GM21381 (cell line): ENCODE results near the gene TRMO.
"Not testable (repeated sequence)": the region's sequence is repeated elsewhere in the genome, so short reads cannot be mapped to it uniquely, and the experiment has no call there.

Source experiments
- ATAC-seq: cut with Tn5 transposase; IDR thresholded peaks from one replicate; pipeline ENCODE4 v1.9.1; 2021; ENCODE audit warnings: mild to moderate bottlenecking, moderate library complexity; ENCODE audit not compliant: unreplicated experiment

TRMO gene, protein sequence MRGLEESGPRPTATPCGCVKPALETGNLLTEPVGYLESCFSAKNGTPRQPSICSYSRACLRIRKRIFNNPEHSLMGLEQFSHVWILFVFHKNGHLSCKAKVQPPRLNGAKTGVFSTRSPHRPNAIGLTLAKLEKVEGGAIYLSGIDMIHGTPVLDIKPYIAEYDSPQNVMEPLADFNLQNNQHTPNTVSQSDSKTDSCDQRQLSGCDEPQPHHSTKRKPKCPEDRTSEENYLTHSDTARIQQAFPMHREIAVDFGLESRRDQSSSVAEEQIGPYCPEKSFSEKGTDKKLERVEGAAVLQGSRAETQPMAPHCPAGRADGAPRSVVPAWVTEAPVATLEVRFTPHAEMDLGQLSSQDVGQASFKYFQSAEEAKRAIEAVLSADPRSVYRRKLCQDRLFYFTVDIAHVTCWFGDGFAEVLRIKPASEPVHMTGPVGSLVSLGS

DNA sequence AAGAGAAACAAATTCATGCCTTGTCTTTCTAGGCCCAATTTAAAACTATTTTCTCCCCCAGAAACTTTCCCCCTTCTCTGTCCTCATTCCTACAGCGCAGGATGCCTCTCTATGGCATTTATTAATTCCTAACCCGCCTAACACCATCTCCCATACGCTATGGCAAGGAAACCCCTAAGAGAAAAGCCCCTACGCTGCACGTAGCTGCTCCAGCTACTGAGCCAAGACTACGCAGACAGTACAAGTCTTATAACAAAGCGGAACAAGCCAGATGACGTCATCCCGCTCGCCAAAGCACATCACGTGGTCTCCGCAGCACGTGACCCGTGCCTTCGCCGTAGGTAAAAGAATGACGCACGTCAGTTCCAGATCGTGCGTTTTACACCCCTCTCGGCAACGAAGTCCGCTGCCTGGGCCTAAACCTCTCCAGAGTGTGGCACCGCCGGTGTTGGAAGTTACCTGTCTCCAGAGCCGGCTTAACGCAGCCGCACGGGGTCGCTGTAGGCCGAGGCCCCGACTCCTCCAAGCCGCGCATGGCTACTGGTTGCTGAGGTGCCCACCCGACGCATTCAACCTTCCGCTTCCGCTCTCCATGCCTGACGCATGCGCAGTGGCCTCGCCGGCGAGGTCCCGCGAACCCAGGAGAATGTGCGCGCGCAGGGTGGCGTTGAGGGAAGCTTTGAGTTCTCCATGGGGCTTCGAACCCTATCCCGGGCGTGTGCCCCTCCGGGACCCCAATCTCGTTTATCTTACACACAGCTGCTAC is at the start of gene TRMO:
TSS of gene TRMO (minus strand) at position 542 of the 766 bp plus-strand sequence. CDS start at position 535, 7 bp downstream.
- peak; percentile 78 for ATAC-seq

GRCh38 chr9:97970165-97970564 is 47.9 kb upstream of the TRMO start:
- no peak for ATAC-seq

DNA sequence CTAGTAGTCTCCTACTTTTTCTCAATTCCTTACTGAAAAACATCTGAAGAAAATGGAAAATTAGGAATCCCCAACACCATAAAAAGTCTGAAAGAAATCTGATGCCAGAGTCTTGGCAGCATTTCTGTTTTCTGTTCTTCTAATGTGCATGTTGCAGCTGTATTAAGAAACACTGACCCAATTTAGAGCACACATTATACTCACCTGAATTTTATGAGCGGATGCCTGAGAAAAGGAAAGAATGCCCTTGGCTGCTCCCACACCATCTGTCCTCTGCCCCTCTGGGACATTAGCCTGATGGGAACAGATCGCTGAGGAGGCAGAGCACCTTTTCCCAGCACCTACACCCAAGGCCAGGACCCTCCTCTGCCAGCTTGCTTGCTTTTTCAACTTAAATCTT is 46.7 kb upstream of the TRMO start:
- ATAC-seq = no peak

GRCh38 chr9:97966493-97966892 is 44.2 kb upstream of the TRMO start:
- ATAC-seq = no peak

DNA sequence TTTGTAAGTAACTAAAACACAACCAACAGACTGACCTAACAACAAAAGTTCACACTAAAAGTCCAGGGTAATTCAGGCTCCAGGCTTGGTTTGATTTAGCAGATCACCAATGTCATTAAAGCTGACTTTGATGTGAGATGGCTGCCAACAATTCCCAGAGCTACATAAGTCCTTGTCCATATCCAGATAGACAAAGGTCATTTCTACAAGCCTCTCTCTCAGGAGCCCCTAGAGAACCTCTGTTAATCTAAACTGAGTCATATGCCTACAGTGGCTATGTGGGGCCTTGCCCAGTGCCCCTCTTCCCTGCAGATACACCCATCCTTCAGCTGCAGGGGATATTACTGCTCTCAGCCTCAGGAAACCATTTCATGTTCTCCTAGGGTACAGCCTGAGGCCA is 42.6 kb upstream of the TRMO start:
- ATAC-seq = no peak

- ATAC-seq = no peak
These were observed 40.9 kb upstream of the TRMO start for GRCh38 chr9:97963232-97963631.

GRCh38 chr9:97962575-97962974 is 40.3 kb upstream of the TRMO start:
- ATAC-seq = no peak

DNA sequence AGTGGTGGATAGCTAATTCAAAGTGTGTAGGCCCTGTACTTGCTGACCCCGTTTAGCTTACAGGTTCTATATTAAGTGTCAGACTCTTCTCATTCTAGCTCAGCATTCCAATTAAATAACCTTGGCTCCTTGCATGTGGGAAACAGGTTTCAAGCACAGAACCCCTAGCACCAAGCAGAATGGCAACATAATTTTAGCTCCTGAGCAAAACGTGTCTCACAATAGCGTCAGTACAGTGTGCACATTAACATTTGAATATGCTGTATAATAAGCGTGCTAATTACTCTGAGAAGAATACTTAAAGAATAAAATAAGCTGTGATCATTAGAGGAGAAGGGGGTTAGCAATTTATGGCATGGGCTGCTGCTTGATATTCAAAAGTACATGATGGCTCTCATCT is 39.8 kb upstream of the TRMO start:
- no peak for ATAC-seq

DNA sequence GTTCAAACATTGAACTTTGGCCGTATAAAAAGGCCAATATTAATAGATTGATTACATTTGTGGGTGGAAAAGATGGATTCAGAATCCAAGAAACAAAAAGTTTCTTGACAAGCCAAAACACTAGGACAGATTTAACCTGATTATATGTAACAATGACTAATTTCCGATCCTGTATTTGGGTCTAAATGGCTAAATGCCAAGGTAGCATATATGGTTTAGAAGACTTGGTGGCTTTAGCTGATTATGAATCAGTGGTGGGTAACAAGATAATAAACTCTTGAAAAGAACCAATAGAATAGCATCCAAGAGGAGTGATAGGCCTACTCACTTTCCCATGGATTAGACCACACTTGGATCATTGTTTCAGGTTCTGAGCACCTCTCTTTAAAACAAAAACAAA is 39.1 kb upstream of the TRMO start:
- no peak for ATAC-seq

DNA sequence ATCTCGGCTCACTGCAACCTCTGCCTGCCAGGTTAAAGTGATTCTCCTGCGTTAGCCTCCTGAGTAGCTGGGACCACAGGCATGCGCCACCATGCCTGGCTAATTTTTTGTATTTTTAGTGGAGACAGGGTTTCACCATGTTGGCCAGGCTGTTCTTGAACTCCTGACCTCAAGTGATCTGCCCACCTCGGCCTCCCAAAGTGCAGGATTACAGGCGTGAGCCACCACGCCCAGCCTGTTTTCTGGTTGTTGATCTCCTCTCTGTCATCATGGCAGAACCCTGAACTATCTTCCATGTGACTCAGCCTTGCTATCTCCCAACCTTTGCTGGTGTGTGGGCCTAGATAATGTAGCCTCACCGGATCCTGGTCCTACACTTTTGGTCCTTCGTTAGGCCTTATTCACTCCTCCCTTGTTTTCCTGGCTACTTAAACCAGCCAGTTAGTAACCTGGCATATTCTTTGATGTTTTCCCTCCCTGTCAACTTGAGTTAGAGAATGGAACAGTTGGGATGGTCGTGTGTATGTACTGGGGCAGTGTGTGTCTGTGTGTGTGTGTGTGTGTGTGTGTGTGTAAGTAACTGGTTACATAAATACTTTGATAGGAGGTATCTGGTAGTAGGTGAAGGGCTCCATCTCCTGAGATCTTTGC is 38.5 kb upstream of the TRMO start:
- not testable (repeated sequence) for ATAC-seq

- no peak for ATAC-seq
These were observed 37.3 kb upstream of the TRMO start for GRCh38 chr9:97959585-97959984.

DNA sequence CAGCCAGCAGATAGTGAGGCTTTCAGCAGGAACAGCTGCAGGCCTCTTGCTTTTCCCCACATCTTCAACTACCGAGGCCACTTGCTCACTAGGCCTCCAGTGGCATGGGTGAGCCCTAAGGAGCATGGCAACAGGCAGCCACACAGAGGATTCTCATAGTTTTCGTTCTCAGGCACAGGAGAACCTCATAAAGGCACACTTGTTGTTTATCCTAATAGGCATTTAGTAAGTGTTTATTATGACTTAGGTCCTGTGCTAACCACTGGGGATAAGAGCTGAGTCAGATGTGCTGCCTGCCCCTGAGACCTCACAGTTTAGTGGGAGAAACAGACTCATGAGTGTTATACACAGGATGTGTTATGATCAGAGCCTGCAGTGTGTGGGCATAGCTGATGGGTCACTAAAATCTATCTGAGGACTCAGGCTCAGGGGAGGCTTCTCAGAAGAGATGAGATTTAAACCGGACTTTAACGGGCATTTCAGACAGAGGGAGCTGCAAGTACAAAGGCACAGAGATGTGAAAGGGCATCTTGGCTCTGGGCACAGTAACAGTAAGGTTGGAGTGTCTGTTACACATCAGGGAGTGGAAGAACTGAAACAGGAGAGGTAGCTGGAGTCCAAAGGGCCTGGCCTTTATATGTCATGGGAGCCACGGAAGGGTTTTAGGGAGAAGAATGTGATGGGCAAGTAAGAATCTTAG is 36.7 kb upstream of the TRMO start:
- ATAC-seq = no peak

DNA sequence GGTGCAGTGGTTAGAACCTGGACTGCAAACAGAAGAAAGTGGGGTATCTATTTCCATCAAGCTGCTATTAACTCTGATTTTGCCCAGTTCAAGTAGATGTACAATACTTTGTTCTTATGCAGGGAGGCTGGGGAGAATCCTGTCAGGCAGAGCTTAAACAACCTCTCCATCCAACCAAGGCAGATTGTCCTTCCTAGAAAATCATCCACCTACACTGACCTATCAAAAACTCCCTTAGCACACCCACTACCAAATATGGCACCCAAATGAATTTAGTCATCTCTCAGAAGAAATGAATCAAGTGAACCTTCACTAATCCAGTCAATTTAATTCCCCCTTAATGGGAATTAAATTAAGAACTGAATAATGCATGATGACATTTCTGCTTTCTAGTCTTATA is 34.0 kb upstream of the TRMO start:
- ATAC-seq = no peak

DNA sequence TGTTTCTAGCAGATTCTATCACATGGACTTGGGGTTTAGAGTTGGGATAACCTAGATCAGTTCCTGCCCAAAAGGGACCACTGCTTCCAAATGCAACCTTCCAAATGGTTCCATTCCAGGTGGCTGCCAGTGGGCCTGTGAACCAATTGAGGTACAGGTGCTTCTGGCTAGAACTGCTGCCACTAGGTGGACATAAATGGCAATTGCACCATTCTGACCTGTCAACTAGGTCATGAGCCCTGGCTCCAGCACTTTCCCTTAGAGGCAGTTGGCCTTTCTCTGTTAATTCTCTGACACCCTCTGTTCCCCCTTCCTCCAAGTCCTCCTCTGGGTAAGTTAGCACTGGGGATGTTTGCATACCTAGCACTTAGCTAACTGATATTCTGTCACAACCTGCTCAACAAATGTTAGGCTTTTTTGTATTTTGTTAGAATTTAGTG is 32.3 kb upstream of the TRMO start:
- no peak for ATAC-seq

GRCh38 chr9:97950873-97951272 is 28.6 kb upstream of the TRMO start:
- ATAC-seq = not testable (repeated sequence)

GRCh38 chr9:97947094-97947493 is 24.8 kb upstream of the TRMO start:
- not testable (repeated sequence) for ATAC-seq

- ATAC-seq = not testable (repeated sequence)
These were observed 23.2 kb upstream of the TRMO start for GRCh38 chr9:97945470-97945869.

DNA sequence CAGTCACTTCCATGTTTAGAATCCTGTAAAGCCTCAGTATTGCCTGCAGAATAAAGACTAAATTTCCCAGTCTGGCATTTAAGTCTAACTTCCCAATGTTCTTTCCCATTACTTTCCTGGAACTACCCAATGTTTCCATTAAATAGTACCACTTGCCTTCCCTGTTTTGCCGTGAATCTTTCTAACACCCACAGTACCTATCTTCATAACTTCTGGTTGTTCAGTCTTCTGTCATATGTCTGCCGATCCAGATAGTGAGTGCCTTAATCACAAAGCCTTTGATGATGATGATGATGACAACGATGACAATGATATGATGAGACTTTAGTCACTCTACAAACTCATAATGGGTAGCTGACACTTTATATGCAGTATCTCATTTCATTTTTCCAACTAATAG is 22.3 kb upstream of the TRMO start:
- no peak for ATAC-seq

- no peak for ATAC-seq
These were observed 21.1 kb upstream of the TRMO start for GRCh38 chr9:97943308-97943855.

DNA sequence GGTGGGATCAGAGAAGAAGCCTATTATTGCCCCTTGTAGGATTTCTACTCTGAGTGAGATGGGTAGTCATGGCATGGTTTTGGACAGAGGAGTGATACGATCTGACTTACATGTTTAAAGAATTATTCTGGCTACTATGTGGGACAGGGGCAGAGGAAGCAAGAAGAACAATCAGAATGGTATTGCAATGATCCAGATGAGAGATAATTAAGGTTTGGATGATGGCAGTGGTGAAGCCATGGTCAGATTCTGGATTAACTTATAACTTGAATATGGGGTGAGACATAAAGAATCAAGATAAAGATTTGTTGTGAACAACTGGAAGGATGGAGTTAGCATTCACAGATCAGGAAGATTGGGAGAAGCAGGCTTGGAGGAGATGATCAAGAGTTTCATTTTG is 19.0 kb upstream of the TRMO start:
- no peak for ATAC-seq

DNA sequence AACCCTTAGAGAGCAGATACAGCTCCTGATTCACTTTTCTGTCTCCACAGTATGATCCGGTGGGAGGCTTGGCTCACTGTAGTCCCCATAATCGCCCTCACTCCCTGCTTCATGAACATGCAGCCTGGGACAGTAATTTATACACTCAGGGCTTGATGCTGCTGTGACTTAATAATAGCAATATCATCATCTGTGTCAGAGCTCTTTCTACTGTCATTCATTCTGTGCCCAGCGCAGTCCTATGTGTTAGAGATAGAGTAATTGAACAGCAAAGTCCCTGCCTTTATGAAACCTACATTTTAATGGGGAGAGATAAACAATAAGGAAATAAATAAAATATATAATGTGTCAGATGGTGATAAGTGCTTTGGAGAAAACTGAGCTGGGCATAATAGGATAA is 18.4 kb upstream of the TRMO start:
- ATAC-seq = no peak
